Inferior parietal cortex (tissue), 1 donor: ENCODE measurements around the gene ERG.

Experiments
- DNase-seq: peaks from one replicate; pipeline ENCODE4 v3.0.0-alpha.2; 2016; ENCODE audit errors: extremely low spot score

The ERG gene, protein sequence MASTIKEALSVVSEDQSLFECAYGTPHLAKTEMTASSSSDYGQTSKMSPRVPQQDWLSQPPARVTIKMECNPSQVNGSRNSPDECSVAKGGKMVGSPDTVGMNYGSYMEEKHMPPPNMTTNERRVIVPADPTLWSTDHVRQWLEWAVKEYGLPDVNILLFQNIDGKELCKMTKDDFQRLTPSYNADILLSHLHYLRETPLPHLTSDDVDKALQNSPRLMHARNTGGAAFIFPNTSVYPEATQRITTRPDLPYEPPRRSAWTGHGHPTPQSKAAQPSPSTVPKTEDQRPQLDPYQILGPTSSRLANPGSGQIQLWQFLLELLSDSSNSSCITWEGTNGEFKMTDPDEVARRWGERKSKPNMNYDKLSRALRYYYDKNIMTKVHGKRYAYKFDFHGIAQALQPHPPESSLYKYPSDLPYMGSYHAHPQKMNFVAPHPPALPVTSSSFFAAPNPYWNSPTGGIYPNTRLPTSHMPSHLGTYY

DNA sequence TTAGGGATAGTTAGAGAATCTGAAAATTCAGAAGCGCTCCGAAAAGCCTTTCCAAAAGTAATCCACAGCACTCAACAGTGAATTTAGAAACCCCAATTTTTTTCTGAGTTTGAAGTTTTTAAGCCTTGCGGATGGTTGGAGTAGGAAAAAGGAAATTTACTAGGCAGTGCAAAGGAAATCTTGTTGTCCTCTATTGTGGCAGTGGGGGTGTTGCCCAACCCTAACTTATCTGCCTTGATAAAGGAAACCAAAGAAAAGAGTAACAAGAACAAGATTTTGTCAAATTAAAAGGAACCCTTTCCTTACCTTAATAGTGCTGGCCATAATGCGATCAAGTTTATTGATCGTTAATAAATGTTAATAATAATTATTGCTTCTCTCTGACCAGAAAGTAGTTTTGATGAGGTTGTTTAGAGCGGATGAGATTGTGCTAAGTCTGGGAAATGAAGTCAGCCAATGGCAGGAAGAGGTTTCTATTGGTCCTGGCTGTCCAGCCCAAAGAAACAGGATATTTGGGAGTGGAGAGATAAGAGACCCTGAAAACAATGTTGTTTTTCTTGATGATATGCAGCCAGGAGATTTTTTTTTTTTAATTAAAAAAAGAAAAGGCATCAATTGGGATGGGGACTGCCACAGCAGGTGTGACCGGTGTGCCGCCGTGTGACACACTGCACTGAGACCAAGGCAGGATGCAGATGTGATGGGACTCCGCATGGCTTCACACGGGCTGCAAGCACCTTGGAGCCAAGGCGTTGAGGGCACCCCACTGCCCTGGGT, at the start of gene ERG:
Gene ERG (minus strand): TSS at position 421 of the 777 bp plus-strand sequence. CDS start 97 bp downstream, at position 324.
- no peak for DNase-seq

DNA sequence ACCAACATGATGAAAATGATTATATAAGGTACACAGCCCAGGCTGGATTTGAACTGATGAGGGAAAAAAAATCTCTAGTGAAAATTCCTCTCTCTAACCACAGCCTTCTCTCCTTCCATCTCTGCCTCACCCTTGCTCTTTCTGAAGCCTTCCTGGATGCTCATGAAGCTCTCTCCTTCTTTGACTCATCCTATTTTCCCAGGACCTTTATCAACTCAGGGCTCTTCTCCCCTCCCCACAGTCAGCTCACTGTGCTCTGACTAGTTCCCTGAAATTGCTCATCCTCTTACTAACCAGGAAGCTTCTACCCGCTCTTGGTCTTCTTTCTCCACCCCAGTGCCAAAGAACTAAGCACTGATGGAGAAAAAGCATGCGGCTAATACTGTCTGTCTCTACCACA, 46.4 kb upstream of the ERG start:
- DNase-seq = no peak

DNA sequence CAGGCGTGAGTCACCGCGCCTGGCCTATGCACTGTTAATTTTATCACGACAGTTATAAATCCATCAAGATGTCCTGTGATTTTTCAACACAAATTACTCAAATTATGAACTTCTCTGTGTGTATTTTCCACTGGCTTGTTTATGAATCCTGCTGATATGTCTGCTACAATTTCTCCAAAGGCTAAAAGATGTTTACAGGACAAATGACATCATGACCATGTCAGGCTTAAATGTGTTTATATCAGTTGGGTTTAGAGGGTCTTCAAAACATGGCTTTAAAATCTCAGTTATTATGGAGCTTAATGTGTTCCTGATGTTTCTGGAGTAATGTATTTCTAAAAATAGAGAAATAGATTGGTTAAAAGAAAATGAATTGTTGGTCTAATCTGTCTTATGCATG, 44.0 kb upstream of the ERG start:
- DNase-seq = no peak

DNA sequence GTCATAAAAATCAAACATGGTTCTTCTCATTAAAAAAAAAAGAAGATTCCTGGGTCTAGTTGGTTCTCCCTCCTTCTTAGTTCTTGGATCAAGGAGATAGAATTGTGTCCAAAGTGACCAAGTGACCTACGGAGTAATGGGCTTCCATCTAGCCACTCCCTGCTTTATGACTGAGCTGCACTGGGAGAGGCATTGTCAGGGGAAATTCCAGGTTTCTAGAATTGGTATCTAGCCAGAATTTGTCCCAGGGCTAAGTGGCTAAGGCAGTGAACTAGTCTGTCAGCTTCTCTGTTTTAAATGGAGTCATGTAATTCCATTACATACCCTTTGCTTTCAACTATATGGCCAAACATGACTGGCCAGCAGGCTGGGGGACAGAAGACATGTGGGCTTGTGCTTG, 40.1 kb upstream of the ERG start:
- no peak for DNase-seq

DNA sequence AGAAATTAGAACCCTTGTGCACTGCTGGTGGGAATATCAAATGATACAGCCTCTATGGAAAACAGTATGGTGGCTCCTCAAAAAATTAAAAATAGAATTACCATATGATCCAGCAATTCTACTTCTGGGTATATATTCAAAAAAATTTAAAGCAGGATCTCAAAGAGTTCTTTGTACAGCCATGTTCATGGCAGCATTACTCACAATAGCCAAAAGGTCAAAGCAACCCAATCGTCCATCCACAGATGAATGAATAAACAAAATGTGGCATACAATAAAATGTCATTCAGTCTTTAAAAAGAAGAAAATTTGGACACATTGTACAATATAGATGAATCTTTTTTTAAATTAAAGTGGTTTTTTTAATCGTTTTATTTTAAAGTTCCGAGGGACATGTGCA, 36.3 kb upstream of the ERG start:
- DNase-seq = no peak

DNA sequence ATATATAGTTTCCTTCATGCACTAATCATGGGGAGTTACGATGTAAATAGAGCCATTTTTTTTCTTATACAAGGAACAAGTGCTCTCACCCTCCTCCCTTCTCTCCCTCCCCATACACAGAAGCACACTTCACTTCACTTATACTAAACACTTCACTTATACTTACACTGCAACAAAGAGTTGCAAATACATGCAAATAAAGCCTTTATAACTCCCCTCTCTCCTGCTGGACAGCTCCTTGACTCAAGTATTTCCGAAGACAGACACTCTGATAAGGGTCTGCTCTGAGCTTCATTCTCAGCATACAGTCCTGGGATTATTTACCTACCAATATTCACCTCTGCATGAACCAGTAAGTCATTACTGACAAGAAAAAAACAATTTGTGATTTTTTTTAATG, 35.6 kb upstream of the ERG start:
- DNase-seq = no peak

DNA sequence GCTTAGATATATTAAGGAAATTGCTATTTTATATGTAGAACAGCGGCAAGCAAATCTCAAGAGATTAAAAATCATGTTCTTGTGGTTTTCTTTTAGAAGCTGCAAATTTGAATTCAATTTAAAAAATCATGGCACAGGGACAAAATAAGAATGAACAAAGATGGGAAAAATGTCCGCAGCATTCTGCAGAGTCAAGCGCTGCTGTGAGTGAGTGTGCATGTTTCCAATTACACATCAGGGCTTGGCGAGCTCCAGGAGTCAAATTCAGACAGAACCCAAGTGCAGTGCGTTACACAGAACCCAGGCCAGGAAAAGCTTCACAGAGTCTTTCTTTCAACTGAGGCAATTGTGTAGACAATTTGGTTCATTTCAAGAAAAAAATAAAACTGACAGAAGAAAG, 33.3 kb upstream of the ERG start:
- no peak for DNase-seq

DNA sequence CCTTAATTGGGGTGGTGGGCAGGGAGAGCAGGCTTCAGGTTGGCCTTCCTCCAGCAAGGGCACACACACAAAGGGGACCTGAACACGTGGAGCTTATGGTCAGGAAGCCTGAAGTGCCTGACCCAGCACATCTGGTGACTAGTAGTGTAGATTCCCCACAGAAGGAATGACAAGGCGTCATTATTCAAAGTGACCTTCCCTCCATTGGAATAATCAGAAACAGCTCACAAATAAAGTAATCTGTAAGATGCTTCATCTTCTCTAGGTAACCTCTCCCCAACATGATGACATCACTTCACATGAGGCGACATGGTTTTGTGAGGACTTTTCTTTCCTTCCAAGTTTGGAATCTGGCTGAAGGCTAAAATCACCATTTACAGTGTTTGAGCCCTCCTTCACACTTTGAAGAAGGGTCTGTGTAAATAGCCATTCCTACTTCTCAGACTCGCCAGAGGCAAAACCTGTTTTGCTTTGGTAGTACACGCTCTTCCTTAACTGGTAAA, 32.8 kb upstream of the ERG start:
- no peak for DNase-seq

DNA sequence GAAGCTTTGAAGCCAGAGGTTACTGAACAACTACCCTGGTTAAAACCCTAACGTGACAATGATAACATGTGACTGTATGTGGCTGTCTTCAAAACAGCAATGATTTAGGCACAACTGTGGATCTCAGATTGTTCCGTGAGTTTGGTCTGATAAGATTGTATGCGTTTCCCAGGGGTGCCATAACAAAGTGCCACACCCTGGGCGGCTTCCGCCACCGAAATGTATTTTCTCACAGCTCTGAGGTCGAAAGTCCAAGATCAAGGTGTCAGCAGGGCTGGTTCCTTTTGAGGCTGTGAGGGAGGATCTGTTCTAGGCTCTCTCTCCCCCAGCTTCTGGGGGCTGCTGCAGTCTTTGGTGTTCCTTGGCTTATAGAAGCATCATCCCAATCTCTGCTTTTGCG, 29.5 kb upstream of the ERG start:
- no peak for DNase-seq

DNA sequence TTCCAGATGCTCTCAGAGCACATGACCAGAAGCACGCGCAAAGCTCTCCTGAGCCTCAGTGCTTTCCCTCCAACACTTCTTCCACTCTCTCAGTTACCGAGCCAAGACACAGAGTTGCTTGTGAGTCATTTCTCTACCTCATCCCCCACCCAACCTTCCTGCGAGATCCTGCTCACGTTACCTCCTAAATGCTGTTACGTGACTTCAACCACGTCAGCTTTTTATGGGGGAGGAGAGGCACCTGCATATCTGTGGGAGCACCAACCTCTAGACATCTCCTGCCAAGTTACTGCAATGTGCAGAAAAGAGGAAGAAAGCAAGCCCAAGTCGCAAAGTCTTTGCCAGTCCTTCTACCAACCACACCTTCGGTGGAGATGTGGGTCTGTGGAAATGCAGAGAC, 27.2 kb upstream of the ERG start:
- DNase-seq = no peak

DNA sequence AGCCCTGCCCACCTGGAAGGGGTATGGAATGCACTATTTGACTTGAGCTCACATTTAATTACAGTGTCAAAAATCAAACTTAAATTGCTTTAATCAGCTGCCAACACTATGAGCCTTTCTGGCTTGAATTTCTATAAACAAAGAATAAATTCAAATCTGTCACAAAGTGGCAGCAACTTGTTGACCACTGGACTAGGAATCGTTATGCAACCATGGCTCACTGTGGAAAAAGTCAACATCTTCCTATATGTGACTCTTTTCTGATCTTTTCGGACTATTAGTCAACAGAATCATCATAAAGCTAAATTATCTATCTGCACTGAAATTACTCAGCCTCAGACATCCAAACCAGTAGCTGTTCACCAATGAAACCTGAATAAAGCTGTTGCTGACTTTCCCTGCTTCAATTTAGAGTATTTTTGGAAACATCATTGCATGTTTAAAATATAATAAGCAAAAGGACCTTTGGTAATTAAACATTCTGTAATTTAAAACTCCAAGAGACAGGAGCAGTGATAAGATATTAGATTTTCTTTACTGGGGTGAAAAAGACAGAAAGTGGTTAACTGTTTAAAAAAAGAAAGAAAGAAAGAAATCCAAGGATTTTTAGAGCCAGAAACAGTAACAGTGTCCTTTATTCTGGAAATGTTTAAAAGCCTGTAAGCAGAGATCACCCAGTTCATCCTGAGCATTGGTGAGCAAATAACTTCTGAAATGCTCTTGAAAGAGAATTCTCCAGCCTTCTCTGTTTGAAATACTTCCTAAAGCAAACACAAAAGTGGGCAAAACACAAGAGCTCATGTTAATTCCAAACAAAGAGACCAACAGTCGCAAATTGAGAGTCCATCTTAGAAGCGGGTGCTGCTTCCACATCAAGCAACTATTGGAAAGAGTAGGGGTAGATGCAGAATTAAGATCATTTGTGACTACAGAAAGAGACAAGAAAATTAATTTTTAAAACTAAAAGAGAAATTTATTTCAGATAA, 26.2 kb upstream of the ERG start:
- no peak for DNase-seq

DNA sequence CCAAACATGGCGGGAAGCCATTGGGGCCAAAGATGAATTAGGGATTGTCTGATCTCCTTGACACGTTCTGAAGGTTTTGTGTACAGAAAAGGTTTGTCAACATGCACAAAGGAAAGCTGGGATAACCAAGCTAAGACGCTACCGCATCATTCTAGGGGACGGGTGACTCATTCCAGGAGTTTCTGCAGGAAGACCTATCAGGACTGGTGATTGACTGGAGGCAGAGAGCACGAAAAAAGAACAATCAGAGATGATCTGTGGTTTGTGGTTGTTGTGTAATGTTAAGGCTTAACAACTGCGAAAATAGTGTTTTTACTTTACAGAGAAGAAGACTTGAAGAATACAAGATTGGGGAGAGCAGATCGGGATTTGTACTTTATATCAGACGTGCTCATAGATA, 22.2 kb upstream of the ERG start:
- DNase-seq = no peak

DNA sequence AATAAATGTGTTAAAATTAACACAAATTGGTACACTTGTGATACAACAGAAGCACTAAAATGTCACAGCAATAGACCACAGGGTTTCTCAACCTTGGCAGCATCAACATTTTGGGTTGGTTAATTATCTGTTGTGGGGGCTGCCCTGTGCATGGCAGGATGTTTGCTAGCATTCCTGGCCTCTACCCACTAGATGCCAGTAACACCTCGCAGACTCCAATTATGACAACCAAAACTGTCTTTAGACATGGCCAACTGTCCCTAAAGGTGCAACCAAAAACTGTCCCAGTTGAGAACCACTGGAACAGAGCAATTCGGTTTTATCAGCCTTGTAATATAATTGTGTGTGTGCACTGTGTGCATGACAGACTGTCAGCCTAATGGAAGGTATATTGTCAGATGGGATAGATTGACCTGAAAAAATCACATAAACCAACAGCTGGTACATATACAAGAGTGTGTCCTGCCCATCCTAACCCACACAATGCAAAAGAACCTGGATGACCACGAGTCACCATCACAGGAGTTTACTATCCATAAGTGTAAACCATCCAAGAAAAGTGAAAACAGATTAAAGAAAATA, 13.5 kb upstream of the ERG start:
- DNase-seq = no peak

DNA sequence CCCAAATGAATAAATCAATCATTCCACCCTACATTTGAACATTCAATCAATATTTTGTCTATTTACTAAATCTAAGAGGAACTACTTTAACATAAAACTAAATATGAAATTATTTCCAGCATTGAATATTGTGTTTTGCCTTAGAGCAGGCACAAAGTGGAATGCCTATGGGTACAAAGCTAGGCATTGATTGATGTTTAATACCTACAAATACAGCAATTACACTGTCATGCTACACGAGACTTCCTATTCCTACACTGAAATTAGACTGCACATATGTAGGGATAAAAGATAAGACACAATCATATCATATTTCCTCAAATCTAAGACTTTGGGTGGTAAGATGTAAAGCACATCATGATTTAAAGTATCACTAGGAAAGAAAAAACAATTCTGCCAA, 12.9 kb upstream of the ERG start:
- no peak for DNase-seq

DNA sequence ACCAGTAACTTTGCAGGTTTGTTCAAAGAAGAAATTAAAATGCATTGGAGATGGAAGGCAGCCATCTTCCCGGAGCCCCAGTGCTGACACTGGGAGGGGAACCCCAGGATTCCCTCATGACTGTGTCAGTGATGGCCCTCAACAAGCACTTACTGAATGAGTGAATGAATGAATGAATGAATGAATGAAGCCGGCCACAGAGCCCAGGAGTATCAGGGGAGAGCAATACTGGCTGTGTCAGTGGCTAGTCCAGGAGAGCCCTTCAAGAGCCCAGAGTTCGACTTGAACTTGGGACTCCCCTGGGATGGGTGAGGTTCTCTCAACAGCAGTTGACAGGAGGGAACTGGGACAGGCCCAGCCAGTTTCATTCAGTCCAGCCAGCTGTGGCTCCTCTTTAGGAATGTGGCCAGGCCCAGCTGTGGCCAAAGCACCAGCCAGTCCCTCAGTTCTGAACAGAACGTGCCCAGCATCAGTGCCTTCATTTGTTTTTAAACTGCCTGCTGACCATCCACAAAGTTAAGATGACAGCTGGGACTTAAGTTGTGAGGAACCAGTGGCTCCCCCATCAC, 9.2 kb upstream of the ERG start:
- no peak for DNase-seq

DNA sequence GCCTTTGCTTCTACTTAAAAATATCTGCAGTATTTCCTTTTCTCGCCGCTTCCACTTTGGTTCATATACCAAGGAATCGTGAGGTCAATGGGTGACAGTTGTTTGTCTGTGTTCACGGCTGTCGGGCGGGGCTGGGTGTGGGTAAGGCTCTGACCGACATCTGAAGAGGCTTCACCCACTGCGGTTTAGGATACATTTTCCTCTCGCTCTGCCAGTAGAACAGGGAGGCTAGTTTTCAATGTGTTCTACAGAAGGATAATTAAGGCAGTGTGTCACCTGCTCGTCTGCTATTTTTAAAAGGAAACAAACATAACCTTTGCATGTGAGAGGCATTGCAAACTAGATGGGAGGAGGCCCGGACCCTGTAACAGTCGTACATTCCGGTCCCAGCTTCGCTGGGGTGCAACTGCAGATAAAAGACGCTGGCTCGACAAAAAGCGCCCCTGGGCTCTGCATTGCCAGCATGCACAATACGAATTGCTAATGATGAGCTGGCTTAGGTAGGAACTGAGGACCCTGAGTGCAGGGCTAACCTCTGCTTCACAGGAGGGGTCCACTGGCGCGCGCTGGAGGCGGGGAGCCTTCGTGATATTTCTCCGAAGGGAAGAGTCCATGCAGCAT, 8.5 kb upstream of the ERG start:
- DNase-seq = no peak

DNA sequence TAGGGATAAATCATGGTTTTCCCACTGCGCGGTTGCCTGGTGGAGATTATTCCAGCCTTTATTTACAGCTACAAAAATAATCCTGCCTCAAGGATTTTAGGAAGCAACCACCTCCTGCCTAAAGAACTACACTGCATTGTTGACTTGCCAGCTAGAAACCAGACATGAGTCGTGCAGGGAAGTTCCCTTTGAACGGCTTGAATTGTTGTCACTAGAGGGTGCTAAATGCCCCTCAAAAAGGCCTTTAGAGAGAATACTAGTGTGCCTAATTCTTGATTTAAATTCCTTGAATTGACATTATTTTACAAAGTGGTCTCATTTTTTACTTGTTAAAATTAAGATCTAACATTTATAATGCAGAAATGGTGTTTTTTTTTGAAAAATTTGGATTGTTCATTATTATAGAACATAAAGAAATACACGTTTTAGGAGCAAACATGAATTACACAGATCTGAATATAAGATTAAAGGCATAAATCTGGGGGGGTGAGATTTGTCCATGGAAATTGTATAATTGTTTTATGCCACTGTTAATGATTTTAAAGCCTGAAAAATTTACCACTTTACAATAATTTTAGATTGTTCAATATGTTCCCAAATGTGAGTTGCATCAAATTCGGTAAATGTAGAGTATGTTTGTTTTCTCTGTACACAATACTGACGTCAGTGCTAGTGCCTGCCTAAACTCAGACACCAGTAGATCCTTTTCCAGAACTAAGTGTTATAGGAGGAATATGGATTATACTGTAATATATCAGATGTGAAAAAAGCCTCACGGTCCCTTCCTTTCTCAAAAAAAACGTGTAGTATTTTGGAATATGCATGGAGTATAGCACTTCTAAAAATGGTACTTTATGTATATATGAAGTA, 7.6 kb upstream of the ERG start:
- DNase-seq = peak; percentile 84

DNA sequence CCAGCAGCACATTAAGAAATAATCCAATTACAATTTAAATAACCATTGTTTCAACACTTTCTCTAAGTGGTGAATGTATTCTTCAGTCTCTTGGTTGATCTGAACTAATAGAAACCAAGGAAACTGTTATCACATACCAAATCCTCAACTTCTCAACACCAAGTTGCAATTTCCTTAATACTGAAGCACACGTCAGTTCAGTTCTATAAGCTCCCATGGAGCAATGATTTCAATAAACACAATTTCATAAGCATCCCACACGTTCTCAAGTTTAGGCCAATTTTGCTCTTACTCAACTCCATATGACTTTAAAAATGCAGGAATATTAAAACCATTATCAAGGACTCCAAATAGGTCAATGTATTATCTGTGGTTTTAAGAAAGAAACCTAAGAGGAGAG, 5.8 kb upstream of the ERG start:
- DNase-seq = no peak

DNA sequence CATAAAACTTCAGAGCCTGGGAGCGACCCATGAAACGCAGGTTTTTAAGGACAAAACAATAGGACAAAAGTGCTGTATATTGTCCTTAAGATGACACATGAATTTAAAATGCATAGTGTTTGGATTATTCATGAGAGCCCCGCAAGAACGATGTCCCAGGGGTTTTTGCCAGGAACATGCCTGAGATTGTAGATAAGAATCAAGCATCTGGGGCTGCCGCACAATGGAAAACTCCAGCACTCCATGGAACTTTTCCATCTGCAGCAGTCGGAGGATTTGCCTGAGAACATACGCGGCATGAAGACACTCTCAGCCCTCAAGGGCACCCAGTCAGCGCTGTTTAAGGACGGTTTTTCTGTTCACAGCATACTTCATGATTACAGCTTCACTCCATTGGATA, 5.3 kb upstream of the ERG start:
- DNase-seq = no peak

DNA sequence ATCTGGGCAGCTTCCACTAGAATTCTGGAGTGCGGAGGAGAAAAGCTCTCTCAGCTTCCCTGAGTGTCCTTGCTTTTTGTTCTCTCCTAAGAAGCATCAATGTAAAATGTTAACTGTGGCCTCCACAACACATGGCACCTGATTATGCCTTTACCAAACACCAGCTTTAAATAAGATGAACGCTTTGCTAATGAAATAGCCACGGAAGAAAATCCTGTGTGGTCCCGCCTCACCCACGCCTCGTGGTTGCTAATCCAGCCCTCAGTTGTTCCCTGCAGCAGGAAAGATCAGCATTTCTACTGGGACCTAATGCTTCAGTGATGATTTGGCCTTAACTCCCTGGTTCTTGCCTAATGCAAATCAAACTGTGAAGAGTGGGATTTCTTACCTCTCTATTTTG, 1.8 kb upstream of the ERG start:
- no peak for DNase-seq
